Peyer's patch (tissue), 4 donors: ENCODE results near the gene EEF1A2.

Source experiments
- CTCF ChIP-seq, 6 experiments: fragments of 450-650 bp in 4 of 6; fragments of 200-600 bp in 2 of 6; sonication (generic) in 1 of 6; IDR thresholded peaks; one replicate each; pipeline ENCODE4 v1.5.1; 2017 to 2019; ENCODE audit warnings: antibody characterized with exemption in 6 of 6, mild to moderate bottlenecking in 3 of 6, moderate library complexity in 1 of 6
- POLR2A ChIP-seq, 2 donors: fragments of 450-650 bp; IDR thresholded peaks; one replicate each; pipeline ENCODE4 v1.5.1; 2017; ENCODE audit warnings: antibody characterized with exemption in 2 of 2, mild to moderate bottlenecking in 2 of 2, moderate library complexity in 2 of 2

- no peak for TF ChIP-seq CTCF (IDR thresholded peaks at IDR 0.05)
- TF ChIP-seq POLR2A (IDR thresholded peaks at IDR 0.05), result no peak
These were observed 19.5 kb upstream of the EEF1A2 start for GRCh38 chr20:63518351-63518861.
